OCI-LY1 (cell line): ENCODE measurements around the gene TMEM176A.

Source experiments
- CTCF ChIP-seq: fragments of 200-600 bp; sonication (generic), shearing (Covaris generic); IDR thresholded peaks from 2 replicates; pipeline ENCODE4 v1.5.1; 2017; ENCODE audit warnings: mild to moderate bottlenecking, antibody characterized with exemption, low read length, moderate library complexity, mixed read lengths
- EZH2 ChIP-seq: fragments of 200-600 bp; sonication (generic), shearing (Covaris generic); IDR thresholded peaks from 2 replicates; pipeline ENCODE4 v1.8.0; 2017; ENCODE audit warnings: borderline replicate concordance, mixed run types, mild to moderate bottlenecking, antibody characterized with exemption, low read length, moderate library complexity, mixed read lengths

GRCh38 chr7:150818971-150819370 lies 18.4 kb downstream of the TMEM176A start:
- TF ChIP-seq CTCF (no peak), EZH2 (no peak)
